Skeletal muscle satellite cell (primary cell): ENCODE data around the gene NTF3.
"Not testable (repeated sequence)": the region's sequence is repeated elsewhere in the genome, so short reads cannot be mapped to it uniquely, and the experiment has no call there.

Experiments
- H3K27me3 ChIP-seq: 2 replicates; pipeline ENCODE4 v1.7.0; 2013; ENCODE audit warnings: low read length; ENCODE audit not compliant: control insufficient read depth, insufficient read depth
- H3K36me3 ChIP-seq: 2 replicates; pipeline ENCODE4 v1.7.0; 2013; ENCODE audit warnings: mild to moderate bottlenecking, control low read depth, low read length; ENCODE audit not compliant: insufficient read depth
- H3K4me1 ChIP-seq: 2 replicates; pipeline ENCODE4 v1.7.0; 2013; ENCODE audit warnings: low read length; ENCODE audit not compliant: control insufficient read depth, insufficient read depth
- H3K4me2 ChIP-seq: 2 replicates; pipeline ENCODE4 v1.7.0; 2013; ENCODE audit warnings: mild to moderate bottlenecking, low read length
- H3K4me3 ChIP-seq: 2 replicates; pipeline ENCODE4 v1.7.0; 2013; ENCODE audit warnings: low read length
- H3K9ac ChIP-seq: 2 replicates; pipeline ENCODE4 v1.7.0; 2013; ENCODE audit warnings: mild to moderate bottlenecking, low read depth, low read length, moderate library complexity
- H3K9me3 ChIP-seq: replicated peaks from 2 replicates; pipeline ENCODE4 v1.7.0; 2013; ENCODE audit warnings: mild to moderate bottlenecking, control low read depth, low read length

NTF3 gene

DNA sequence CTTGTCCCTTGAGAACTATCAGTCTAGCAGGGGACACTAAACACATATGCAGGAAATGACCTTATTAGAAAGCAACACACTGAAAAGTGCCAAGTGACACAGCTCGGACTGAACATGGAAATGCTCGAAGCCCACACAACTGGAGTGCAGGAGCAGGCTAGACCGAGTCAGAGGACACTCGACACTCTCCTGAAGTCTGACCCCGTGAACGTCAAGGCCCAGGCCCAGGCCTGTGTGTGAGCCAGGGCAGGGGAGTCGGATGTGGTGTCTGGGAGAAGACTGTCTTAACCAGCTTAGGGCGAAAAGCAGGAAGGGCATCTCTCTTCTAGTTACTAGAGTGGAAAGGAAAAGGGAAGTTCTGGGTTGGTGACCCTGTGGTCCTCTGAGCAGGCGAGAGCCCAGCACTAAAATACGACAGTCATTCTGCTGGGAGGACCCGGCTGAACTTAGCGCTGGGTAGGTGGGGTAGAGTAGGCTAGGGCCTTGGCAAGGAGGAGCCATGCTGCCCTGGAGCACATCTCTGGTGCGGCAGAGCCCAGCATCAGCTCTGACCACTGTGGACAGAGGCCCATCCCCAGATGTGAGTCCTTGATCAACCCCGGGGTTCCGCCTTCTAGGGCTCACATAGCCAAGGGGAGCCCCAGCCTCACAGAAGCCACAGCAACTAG, 93.0 kb downstream of the NTF3 start:
- Histone ChIP-seq H3K9ac (no peak overlapping the region), H3K4me2 (no peak overlapping the region), H3K27me3 (no peaks in the 10 kb centered on the region), H3K36me3 (no peaks in the 10 kb centered on the region), H3K9me3 (peaks cover 5% of the 10 kb centered on the region), H3K4me3 (no peak overlapping the region), H3K4me1 (no peaks in the 10 kb centered on the region)

DNA sequence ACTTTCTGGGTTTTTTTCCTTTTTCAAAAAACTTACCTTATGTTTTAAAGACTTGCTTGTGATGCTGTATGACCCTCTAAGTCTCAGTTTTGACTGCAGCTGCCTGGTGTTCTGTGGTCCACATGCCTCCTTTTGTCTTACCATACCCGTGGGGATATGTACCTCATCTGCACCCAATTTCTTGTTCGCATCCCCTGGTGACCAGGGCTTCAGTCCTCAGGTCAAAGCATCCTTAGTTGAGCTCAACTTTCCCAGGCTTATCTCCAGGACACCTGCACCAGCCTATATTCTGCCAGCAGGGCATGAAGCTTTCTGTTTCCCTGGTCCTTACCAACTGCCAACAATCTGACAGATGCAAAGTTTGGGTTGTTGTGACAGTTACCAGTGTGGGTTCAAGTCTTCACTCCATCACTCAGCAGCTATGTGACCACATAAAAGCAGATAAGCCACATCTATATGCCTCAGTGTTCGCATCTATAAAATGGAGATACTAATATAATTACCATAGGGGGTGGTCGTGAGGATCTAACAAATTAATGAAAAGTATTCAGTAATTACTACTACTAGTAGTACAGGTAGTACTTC, 94.0 kb downstream of the NTF3 start:
- Histone ChIP-seq H3K27me3 (no peaks in the 10 kb centered on the region), H3K4me2 (no peak overlapping the region), H3K9ac (no peak overlapping the region), H3K36me3 (no peaks in the 10 kb centered on the region), H3K9me3 (peaks cover 5% of the 10 kb centered on the region), H3K4me1 (no peaks in the 10 kb centered on the region), H3K4me3 (no peak overlapping the region)

DNA sequence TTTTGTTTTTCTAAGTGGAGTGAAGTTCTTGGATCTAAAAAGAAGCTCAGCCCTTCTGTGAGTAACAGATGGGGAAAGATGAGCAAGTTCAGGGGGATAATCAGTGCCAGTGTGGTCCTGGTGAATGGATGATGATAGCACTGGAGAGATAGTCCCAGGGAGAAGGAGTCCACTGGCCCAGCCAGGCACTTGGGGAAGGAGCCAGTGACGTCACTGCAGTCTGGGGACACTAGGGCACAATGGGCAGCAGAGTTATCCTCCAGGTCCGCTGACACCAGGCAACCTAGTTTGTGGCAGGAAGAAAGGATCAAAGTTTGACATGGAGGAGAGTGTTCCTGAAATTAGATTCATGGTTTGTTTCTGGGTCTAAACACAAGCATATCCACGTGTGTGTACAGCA, 101.5 kb downstream of the NTF3 start:
- H3K4me3 ChIP-seq = no peak overlapping the region
- H3K27me3 ChIP-seq = no peaks in the 10 kb centered on the region
- H3K4me1 ChIP-seq = no peaks in the 10 kb centered on the region
- no peak overlapping the region for H3K9ac ChIP-seq
- H3K4me2 ChIP-seq = no peak overlapping the region
- no peaks in the 10 kb centered on the region for H3K9me3 ChIP-seq
- H3K36me3 ChIP-seq = no peaks in the 10 kb centered on the region

DNA sequence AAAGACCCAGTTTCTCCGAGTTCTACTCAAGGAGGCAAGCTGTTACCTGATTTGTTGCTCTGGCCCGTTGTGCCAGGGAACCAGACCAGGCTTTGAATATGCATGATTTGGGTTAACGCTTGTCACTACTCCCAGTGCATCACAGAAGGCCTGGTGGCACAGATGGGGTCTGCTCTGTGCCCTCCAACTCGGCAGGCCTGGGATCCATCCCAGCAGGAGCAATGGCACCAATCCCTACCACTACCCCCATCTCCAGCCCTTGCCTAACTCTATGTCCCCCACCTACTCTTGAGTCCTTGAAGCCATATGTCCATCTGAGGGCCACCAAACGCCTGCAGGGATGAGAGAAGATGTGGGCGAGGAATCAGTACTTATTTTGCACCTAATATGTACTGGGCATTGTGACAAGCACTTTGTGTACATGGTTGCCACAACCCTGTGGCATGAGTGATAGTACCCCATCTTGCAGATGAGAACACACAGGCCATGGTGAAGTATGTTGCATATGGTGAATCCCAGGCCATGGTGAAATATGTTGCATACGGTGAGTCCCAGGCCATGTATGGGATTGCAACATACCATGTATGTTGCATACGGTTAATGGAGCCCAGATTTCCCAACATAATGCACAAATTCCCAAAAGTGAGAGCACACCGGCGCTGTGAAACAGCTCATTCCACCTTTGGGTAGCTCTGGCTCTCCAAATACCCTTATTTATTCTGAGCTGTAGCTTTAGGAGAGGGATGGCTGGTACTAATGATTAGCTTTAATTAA, 102.7 kb downstream of the NTF3 start:
- Histone ChIP-seq H3K4me1 (no peaks in the 10 kb centered on the region), H3K4me2 (no peak overlapping the region), H3K36me3 (no peaks in the 10 kb centered on the region), H3K9ac (no peak overlapping the region), H3K4me3 (no peak overlapping the region), H3K9me3 (no peaks in the 10 kb centered on the region), H3K27me3 (no peaks in the 10 kb centered on the region)

DNA sequence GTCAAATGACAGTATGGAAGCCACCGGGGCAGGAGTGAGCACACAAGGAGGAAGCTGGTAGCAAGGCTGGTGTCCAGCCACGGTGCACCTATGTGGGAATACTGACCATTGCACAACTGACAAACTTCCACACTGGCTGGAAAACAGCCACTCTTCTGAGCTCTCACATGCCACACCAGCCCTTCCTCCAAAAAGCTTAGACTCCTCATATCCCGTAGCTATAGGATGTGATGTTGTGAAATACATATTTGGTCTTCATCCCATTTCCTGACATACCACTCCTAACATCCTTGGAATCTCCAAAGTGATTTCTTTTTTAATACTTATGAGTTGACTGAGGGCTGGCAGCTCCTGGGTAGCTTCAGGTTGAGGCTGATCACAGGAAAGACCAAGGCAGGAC, 103.6 kb downstream of the NTF3 start:
- no peaks in the 10 kb centered on the region for H3K4me1 ChIP-seq
- H3K9me3 ChIP-seq = no peaks in the 10 kb centered on the region
- no peaks in the 10 kb centered on the region for H3K36me3 ChIP-seq
- no peak overlapping the region for H3K4me3 ChIP-seq
- H3K27me3 ChIP-seq = no peaks in the 10 kb centered on the region
- H3K4me2 ChIP-seq = no peak overlapping the region
- no peak overlapping the region for H3K9ac ChIP-seq

DNA sequence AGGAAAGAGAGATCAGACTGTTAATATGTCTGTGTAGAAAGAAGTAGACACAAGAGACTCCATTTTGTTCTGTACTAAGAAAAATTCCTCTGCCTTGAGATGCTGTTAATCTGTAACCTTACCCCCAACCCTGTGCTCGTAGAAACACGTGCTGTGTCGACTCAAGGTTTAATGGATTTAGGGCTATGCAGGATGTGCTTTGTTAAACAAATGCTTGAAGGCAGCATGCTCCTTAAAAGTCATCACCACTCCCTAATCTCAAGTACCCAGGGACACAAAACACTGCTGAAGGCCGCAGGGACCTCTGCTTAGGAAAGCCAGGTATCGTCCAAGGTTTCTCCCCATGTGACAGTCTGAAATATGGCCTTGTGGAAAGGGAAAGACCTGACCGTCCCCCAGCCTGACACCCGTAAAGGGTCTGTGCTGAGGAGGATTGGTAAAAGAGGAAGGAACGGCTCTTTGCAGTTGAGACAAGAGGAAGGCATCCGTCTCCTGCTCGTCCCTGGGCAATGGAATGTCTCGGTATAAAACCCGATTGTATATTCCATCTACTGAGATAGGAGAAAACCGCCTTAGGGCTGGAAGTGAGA, 105.2 kb downstream of the NTF3 start:
- not testable (repeated sequence) for H3K36me3 ChIP-seq, H3K4me2 ChIP-seq, H3K9ac ChIP-seq, H3K4me1 ChIP-seq, H3K4me3 ChIP-seq, H3K9me3 ChIP-seq, H3K27me3 ChIP-seq

DNA sequence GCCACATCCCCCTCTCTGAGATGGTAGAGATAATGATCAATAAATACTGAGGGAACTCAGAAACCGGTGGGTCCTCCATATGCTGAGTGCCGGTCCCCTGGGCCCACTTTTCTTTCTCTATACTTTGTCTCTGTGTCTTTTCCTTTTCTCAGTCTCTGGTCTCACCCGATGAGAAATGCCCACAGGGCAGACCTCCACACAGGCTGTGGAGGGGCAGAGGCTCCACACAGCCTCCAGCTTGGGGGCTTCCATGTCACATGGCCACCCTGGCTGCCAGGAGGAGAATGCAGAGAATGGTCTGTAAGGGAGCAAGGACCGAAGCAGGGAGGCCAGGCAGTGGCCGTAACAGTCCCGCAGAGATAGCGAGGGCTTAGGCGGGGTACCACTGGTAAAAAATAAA, 105.9 kb downstream of the NTF3 start:
- Histone ChIP-seq H3K36me3 (no peaks in the 10 kb centered on the region), H3K4me3 (no peak overlapping the region), H3K9me3 (no peaks in the 10 kb centered on the region), H3K4me1 (no peaks in the 10 kb centered on the region), H3K4me2 (no peak overlapping the region), H3K9ac (no peak overlapping the region), H3K27me3 (no peaks in the 10 kb centered on the region)
